ENCODE results near the gene THADA.

THADA gene

DNA sequence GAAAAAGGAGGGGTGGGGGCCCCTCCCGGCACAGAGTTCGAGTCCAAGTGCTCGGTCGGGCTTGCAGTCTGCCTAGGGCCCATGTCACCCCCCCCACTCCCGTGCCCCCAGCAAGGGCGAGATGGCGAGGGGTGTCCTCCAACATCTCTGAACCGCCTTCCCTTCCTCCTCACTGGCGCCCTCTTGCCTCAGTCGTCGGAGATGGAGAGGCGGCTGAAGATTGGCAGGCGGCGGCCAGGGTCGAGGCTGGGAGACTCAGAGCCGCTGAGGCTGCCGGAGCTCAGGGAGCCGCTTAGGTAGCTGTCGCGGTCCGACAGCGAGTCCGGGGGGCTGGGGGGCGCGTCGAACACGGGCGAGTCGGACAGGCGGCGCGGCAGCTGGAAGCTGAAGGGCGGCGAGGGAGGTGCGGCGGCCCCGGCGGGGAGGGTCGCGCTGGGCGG is 371.7 kb downstream of the THADA start:
- DNase-seq (ENCODE audit: low read depth in 2 of 2) = peak; percentile 63 to 69

- DNase-seq (ENCODE audit: low read depth in 2 of 2) = no peak
These were observed 372.3 kb downstream of the THADA start for GRCh38 chr2:43223521-43224001.

- DNase-seq (ENCODE audit: low read depth in 2 of 2) = no peak
These were observed 373.1 kb downstream of the THADA start for GRCh38 chr2:43222475-43223309.

- peak in 1 of 2 donors; percentile 47 for DNase-seq (ENCODE audit: low read depth in 2 of 2)
These were observed 373.9 kb downstream of the THADA start for GRCh38 chr2:43221763-43222474.

GRCh38 chr2:43221124-43221762 is 374.6 kb downstream of the THADA start:
- DNase-seq (ENCODE audit: low read depth in 2 of 2) = no peak

DNA sequence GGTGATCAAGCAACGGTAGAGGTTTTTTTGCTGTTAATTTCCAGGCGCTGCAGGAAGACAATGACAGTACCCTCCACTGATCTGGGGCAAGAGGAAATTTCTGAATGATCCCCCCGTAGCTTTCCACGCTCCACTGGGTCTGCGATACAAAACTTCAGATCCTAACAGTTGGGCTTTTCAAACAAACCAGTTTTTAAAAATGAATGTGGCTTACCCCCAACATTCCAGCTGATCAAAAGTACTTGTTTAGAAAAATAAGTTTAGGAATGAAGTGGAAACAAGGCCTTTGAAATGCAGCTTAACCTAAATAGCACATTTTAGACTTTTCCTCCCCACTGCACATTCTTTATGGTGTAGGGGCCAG is 375.1 kb downstream of the THADA start:
- no peak for DNase-seq (ENCODE audit: low read depth in 2 of 2)

DNA sequence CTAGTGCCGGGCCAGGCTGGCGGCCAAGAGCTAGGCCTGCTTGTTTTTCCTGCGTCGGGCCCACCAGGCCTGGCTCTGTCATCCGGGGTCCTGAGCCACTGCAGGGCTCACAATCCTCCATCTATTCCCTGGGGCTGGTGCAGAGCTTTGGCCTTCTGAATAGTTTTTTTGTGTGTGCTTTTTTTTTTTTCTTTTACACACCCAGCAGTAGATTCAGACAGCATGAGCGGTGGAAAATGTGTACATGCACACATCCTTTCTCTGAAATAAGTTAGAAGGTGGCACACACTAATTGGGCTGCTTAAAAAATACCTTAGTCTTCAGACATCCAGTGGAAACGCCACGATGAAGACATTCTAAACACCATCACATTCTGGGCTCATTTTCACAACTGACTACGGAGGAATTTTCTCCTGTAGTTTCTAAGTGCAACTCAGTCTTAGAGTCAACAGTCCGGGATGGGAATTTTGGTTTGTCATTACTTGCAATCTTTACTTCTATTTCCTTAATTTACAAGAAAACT is 375.5 kb downstream of the THADA start:
- no peak for DNase-seq (ENCODE audit: low read depth in 2 of 2)

DNA sequence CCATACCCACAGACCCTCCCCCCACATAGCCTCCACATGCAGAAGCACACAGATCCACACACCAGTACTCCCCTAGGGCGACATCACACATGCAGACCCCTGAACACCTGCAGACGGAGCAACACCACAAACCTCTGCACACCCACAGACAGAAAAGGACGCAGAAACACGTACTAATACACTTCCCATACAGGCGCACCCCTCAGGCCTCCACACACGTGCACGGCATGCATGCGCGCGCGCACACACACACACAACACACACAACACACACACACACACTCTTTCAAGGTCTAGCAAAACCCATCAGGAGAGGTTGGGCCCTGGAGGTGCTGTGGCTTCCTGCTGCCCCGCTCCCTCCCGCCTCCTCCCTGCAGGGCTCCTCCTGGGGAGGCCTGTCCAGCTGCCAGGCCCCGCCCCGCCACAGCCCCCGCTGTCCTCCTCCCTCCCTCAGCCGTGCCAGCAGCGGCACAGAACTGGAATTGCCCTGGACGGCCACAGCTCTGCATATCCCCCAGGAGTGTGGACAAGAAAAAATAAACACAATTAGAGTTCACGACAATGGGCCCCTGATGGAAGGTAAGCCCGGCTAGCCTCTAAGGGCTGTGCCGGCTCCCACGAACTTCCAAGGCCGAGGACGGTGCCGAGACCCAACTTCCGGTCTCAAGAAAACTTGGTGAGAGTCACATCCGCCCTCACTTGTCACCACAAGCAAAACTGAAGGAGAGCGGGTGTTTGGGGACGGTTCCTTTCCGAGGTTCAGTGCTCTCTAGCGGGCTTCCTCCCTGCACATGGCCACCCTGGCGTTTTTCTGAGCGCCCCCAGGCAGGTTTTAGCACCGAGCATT is 376.2 kb downstream of the THADA start:
- peak; percentile 71 to 73 for DNase-seq (ENCODE audit: low read depth in 2 of 2)

GRCh38 chr2:43218702-43219382 is 377.0 kb downstream of the THADA start:
- DNase-seq (ENCODE audit: low read depth in 2 of 2) = peak in 1 of 2 donors; percentile 20

GRCh38 chr2:43218155-43218701 is 377.6 kb downstream of the THADA start:
- no peak for DNase-seq (ENCODE audit: low read depth in 2 of 2)

- no peak for DNase-seq (ENCODE audit: low read depth in 2 of 2)
These were observed 378.3 kb downstream of the THADA start for GRCh38 chr2:43217228-43218154.

DNA sequence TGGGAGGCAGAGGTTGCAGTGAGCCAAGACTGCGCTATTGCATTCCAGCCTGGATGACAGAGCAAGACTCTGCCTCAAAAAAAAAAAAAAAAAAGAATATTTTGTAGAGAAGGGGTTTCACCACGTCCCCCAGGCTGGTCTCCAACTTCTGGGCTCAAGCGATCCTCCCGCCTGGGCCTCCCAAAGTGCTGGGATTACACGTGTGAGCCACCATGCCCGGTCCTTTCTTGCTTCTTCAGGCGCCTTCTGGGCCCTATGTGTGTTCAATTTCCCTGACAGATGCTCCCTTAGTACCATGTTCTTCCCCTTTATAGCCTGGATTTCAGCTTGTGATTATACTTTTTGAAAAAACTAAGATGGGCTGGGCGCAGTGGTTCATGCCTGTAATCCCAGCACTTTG is 379.2 kb downstream of the THADA start:
- no peak for DNase-seq (ENCODE audit: low read depth in 2 of 2)

DNA sequence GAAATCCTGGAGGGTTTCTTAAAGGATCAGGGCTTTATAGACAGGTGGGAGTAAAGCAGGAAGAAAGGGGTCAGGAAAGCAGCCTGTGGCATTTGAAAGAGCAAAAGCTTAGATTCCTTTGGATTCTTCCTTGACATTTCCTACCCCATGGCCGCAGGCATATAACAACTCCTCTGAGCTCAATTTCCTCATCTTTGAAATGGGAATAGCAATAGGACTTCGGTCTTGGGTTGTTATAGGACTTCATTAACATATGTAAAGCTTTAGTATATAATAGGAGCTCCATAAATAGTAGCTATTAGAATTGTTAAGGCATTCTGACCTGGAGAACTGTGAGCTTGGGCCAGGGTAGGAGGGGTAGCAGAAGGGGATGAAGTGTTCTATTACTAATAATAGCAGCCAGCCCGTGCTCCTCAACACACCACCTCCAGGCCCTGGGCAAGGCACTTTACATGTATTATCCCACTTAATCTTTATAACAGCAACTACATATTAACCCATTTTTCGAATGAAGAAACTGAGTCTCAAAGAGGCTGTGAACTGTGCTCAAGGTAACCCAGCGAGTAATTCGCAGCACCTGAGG is 380.1 kb downstream of the THADA start:
- no peak for DNase-seq (ENCODE audit: low read depth in 2 of 2)

DNA sequence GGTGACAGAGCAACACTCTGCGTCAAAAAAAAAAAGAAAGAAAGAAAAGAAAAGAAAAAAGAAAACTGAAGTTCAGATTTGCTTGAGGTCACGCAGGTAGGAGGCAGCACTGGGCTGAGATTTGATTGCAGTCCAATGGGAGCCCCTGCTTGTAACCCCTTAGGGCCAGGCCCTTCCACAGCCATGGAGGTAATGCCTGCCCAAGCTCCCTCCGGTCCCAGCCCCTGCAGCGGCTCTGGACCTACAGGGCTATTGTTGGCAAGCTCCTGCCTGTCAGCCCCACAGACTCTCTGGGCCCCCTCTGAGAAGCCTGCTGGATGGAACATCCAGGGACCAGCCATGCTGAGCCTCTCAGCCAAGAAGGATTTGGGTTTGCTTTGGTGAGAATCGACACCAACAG is 381.6 kb downstream of the THADA start:
- no peak for DNase-seq (ENCODE audit: low read depth in 2 of 2)

DNA sequence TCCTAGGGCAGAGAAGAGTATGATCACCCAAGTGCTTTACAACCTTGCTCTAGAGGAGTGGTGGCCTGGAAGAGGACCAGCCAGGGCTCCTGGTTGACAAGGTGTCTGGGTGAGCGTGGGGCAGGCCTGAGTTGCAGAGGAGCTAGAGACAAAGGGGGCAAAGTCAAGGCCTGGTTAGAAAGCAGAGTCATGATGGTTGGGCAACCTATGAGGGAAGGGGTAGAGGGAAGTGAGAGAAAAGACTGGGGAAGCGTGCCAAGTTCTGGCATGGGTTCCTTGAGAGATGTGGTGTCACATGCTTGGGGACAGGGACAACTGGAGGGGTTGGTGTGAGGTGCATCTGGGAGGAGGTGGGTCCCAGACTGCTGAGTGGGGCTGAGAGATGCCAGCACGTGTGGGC is 382.9 kb downstream of the THADA start:
- no peak for DNase-seq (ENCODE audit: low read depth in 2 of 2)

GRCh38 chr2:43212216-43212835 is 383.5 kb downstream of the THADA start:
- DNase-seq (ENCODE audit: low read depth in 2 of 2) = no peak

DNA sequence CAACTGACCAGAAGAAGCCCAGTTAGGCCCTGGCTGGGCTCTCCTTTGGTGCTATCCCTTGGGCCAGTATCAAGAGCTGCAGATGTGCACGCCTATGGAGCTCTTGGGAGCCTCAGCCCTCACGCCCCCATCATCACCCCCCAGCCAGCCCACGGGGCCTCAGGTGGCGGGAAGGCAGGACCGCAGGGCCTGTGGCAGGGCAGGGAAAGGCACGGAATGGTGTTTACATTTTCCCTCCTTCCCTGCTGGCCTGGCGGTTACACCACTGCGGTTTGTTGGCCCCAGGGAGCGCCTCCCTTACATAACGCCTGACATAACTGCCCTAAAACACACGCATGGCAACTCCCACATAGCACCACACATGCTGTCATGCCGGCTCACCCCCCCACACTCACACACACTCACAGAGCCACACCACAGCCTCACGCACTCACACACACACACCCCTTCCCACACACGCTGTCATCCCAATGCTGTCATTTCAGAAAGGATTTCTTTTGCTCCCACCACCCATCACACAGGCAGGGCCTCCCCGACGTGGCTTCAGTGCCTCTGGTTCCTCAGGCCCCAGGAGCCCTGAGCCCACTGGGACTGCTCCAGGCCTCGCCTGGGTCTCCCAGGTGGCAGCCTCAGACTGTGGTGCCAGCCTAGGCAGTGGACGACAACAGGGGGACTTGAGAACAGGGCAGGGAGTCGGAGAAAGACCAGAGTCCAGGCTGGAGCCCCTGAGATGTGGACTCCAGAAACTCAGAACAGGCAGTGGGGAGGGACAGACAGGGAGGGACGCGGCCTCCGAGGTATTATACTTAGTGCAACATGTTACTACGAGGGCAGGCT is 385.2 kb downstream of the THADA start:
- peak in 1 of 2 donors; percentile 24 for DNase-seq (ENCODE audit: low read depth in 2 of 2)

GRCh38 chr2:43210125-43210466 is 385.7 kb downstream of the THADA start:
- DNase-seq (ENCODE audit: low read depth in 2 of 2) = no peak

Data from stimulated activated CD4-positive, alpha-beta T cell treated with anti-CD3 and anti-CD28 coated beads, Interleukin-15, amount 100 ng/mL, for 48 hours (primary cell).